ENCODE measurements around the gene CHST9. TPM values are rescaled to one million over a fixed set of nuclear protein-coding genes. Genes with fewer than 3 reads are reported as not detected.

The CHST9 gene
- total and polyA plus RNA-seq, 4 donors: 0.42 to 6.4 (median 1.4) TPM

GRCh38 chr18:26948703-26949102, 236.4 kb downstream of the CHST9 start:
- WGBS: 80% methylated on average over 4 of the region's 4 CpGs
- Histone ChIP-seq H3K4me1 (ENCODE audit: control insufficient read depth in 4 of 4, insufficient read depth in 4 of 4, low read length in 3 of 4) (no peaks in the 10 kb centered on the region), H3K4me3 (ENCODE audit: low read depth in 1 of 3, low read length in 3 of 3) (no peak overlapping the region), H3K27ac (ENCODE audit: low read depth in 1 of 2, low read length in 2 of 2) (no peak overlapping the region), H3K9me3 (ENCODE audit: control insufficient read depth in 4 of 4, low read length in 3 of 4) (no peaks in the 10 kb centered on the region), H3K36me3 (ENCODE audit: control insufficient read depth in 4 of 4, insufficient read depth in 3 of 4, low read depth in 1 of 4, low read length in 3 of 4) (no peaks in the 10 kb centered on the region), H3K27me3 (ENCODE audit: control insufficient read depth in 4 of 4, insufficient read depth in 4 of 4, low read length in 3 of 4) (no peaks in the 10 kb centered on the region), H3K9ac (ENCODE audit: low read depth in 1 of 2, low read length in 2 of 2) (no peak overlapping the region)
- DNase-seq (ENCODE audit: low spot score): no peak
- TF ChIP-seq, protein P1, sequence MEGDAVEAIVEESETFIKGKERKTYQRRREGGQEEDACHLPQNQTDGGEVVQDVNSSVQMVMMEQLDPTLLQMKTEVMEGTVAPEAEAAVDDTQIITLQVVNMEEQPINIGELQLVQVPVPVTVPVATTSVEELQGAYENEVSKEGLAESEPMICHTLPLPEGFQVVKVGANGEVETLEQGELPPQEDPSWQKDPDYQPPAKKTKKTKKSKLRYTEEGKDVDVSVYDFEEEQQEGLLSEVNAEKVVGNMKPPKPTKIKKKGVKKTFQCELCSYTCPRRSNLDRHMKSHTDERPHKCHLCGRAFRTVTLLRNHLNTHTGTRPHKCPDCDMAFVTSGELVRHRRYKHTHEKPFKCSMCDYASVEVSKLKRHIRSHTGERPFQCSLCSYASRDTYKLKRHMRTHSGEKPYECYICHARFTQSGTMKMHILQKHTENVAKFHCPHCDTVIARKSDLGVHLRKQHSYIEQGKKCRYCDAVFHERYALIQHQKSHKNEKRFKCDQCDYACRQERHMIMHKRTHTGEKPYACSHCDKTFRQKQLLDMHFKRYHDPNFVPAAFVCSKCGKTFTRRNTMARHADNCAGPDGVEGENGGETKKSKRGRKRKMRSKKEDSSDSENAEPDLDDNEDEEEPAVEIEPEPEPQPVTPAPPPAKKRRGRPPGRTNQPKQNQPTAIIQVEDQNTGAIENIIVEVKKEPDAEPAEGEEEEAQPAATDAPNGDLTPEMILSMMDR (IDR thresholded peaks at IDR 0.05; ENCODE audit: low read depth, low read length, missing input control): no peak
- TF ChIP-seq RXRA (IDR thresholded peaks at IDR 0.05) (no peak), TAF1 (conservative IDR thresholded peaks at IDR 0.05) (no peak), SP1 (IDR thresholded peaks at IDR 0.05) (no peak), HNF4G (IDR thresholded peaks at IDR 0.05) (no peak), GABPA (IDR thresholded peaks at IDR 0.05 in 1 of 2, conservative IDR thresholded peaks at IDR 0.05 in 1 of 2) (no peak), FOXA2 (IDR thresholded peaks at IDR 0.05) (no peak), FOXA1 (IDR thresholded peaks at IDR 0.05) (no peak), JUND (IDR thresholded peaks at IDR 0.05) (no peak), ATF3 (IDR thresholded peaks at IDR 0.05) (no peak), YY1 (IDR thresholded peaks at IDR 0.05) (no peak)
- TF ChIP-seq, protein P2, sequence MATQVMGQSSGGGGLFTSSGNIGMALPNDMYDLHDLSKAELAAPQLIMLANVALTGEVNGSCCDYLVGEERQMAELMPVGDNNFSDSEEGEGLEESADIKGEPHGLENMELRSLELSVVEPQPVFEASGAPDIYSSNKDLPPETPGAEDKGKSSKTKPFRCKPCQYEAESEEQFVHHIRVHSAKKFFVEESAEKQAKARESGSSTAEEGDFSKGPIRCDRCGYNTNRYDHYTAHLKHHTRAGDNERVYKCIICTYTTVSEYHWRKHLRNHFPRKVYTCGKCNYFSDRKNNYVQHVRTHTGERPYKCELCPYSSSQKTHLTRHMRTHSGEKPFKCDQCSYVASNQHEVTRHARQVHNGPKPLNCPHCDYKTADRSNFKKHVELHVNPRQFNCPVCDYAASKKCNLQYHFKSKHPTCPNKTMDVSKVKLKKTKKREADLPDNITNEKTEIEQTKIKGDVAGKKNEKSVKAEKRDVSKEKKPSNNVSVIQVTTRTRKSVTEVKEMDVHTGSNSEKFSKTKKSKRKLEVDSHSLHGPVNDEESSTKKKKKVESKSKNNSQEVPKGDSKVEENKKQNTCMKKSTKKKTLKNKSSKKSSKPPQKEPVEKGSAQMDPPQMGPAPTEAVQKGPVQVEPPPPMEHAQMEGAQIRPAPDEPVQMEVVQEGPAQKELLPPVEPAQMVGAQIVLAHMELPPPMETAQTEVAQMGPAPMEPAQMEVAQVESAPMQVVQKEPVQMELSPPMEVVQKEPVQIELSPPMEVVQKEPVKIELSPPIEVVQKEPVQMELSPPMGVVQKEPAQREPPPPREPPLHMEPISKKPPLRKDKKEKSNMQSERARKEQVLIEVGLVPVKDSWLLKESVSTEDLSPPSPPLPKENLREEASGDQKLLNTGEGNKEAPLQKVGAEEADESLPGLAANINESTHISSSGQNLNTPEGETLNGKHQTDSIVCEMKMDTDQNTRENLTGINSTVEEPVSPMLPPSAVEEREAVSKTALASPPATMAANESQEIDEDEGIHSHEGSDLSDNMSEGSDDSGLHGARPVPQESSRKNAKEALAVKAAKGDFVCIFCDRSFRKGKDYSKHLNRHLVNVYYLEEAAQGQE (IDR thresholded peaks at IDR 0.05): no peak
- TF ChIP-seq, protein P3, sequence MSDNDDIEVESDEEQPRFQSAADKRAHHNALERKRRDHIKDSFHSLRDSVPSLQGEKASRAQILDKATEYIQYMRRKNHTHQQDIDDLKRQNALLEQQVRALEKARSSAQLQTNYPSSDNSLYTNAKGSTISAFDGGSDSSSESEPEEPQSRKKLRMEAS (IDR thresholded peaks at IDR 0.05): no peak

- no peaks in the 10 kb centered on the region for H3K4me1 ChIP-seq (ENCODE audit: control insufficient read depth in 4 of 4, insufficient read depth in 4 of 4, low read length in 3 of 4)
- H3K36me3 ChIP-seq (ENCODE audit: control insufficient read depth in 4 of 4, insufficient read depth in 3 of 4, low read depth in 1 of 4, low read length in 3 of 4): no peaks in the 10 kb centered on the region
- WGBS: 90% methylated on average over 3 of the region's 3 CpGs
- H3K9ac ChIP-seq (ENCODE audit: low read depth in 1 of 2, low read length in 2 of 2): no peak overlapping the region
- no peak for DNase-seq (ENCODE audit: low spot score)
- H3K9me3 ChIP-seq (ENCODE audit: control insufficient read depth in 4 of 4, low read length in 3 of 4): no peaks in the 10 kb centered on the region
- no peaks in the 10 kb centered on the region for H3K27me3 ChIP-seq (ENCODE audit: control insufficient read depth in 4 of 4, insufficient read depth in 4 of 4, low read length in 3 of 4)
- H3K27ac ChIP-seq (ENCODE audit: low read depth in 1 of 2, low read length in 2 of 2): no peak overlapping the region
- no peak overlapping the region for H3K4me3 ChIP-seq (ENCODE audit: low read depth in 1 of 3, low read length in 3 of 3)
- TF ChIP-seq SP1 (IDR thresholded peaks at IDR 0.05) (no peak), YY1 (IDR thresholded peaks at IDR 0.05) (no peak), NR2F2 (IDR thresholded peaks at IDR 0.05) (no peak), EGR1 (IDR thresholded peaks at IDR 0.05; ENCODE audit: low read depth in 2 of 2) (no peak), RAD21 (IDR thresholded peaks at IDR 0.05) (no peak), TAF1 (conservative IDR thresholded peaks at IDR 0.05) (no peak), ATF3 (IDR thresholded peaks at IDR 0.05) (no peak), RXRA (IDR thresholded peaks at IDR 0.05) (no peak), JUND (IDR thresholded peaks at IDR 0.05) (no peak), FOXA2 (IDR thresholded peaks at IDR 0.05) (no peak), HNF4A (conservative IDR thresholded peaks at IDR 0.05) (no peak)
- TF ChIP-seq, protein P4, sequence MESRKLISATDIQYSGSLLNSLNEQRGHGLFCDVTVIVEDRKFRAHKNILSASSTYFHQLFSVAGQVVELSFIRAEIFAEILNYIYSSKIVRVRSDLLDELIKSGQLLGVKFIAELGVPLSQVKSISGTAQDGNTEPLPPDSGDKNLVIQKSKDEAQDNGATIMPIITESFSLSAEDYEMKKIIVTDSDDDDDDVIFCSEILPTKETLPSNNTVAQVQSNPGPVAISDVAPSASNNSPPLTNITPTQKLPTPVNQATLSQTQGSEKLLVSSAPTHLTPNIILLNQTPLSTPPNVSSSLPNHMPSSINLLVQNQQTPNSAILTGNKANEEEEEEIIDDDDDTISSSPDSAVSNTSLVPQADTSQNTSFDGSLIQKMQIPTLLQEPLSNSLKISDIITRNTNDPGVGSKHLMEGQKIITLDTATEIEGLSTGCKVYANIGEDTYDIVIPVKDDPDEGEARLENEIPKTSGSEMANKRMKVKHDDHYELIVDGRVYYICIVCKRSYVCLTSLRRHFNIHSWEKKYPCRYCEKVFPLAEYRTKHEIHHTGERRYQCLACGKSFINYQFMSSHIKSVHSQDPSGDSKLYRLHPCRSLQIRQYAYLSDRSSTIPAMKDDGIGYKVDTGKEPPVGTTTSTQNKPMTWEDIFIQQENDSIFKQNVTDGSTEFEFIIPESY (IDR thresholded peaks at IDR 0.05): no peak
- TF ChIP-seq, protein P3 (IDR thresholded peaks at IDR 0.05): no peak
- TF ChIP-seq, protein P2 (IDR thresholded peaks at IDR 0.05): no peak
Measured at GRCh38 chr18:26943906-26944305, 241.2 kb downstream of the CHST9 start.

Data from liver (tissue), 9 donors.